HTERT RPE-1 (cell line): ENCODE results near the gene NFE2.

Experiments used
- in situ Hi-C: fragments of 300-500 bp; cut with MboI; formaldehyde crosslinking; loops from 4 replicates; pipeline ENCODE4 v1.14.3; 2020; ENCODE audit warnings: low sequenced_read_pairs

Gene NFE2

DNA sequence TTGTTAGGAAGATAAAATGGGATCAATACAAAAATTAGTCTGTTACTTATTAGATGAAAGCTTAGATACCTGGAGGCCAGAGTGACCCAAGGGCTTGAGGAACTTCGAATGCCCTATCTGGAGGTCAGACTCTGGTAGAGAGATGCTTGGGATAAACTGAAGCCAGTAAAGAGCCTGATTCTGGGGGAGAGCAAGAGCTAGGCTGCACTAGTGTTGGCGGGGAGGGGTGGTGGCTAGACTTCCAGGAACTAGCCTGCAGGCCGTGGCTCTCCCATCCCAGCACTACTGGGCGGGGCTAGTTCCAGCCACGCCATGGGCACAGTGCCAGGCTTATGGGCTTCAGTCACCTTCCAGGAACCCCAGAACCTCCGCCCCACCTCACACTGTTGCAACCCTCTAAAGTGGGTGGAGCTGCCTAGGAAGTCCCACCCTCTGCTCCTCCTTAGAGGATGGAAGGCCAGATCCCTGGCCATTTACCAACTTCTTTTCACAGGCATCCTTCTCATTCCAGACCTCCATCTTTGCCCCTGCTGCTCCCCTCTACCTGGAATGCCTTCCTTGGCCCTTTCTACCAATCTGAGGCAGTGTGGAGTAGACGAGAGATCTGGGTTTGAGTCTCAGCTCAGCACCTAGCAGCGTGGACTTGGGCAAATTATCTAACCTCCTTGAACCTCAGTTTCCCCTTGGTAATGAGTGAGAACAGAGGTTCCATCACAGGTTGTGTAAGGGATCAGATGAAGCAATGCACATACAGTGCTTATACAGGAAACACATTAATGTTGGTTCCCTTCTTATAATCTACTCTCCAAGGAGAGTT is 6.3 kb upstream of the NFE2 start:
- in situ Hi-C loops, result no loop called here

DNA sequence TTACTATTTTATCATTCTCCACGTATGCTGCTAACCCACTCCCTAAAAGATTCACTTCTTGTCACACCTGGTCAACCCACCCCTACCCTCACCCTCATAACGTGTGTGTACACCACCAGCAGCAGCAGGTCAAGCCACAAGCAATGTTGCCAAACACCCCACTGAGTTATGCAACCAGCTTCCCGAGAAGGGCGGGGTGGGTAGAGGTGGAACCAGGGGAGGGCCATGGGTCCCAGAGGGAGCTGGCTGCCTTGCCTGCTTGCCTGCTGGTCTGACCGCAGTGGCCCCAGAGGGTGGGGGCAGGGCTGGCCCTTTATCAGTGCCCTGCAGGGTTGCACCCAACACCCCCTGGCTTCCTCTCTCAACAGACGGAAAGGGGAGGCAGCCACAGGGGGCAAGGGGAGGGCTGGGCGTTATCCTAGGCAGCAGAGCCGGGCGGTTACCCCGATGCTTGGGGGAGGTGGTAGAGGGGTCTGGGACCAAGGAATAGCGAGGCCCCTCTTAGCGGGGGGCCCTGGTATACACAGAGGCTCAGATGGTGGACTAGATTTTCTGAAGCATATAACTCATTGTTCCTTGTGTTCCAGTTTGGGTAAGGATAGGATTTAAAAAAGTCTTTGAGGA is 3.5 kb upstream of the NFE2 start:
- in situ Hi-C loops, result no loop called here

DNA sequence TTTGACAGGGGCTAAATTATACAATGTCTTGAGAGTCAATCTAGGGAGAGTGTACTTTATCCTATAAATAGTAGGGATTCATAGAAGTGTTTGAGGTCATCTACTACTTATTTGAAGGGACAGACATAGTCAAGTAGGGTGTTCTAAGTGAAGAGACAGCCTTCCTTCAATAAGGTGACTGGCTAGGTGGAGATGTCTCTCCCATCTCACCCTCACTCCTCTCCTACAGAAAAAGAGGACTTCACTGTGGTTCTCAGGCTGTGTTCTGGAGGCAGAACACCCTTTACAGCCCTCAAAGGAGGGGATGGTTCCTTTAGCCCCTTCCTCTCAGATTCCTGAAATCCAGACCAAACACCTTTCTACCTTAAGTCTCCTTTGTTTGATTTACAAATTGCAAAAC is 2.8 kb upstream of the NFE2 start:
- in situ Hi-C loops, result no loop called here

DNA sequence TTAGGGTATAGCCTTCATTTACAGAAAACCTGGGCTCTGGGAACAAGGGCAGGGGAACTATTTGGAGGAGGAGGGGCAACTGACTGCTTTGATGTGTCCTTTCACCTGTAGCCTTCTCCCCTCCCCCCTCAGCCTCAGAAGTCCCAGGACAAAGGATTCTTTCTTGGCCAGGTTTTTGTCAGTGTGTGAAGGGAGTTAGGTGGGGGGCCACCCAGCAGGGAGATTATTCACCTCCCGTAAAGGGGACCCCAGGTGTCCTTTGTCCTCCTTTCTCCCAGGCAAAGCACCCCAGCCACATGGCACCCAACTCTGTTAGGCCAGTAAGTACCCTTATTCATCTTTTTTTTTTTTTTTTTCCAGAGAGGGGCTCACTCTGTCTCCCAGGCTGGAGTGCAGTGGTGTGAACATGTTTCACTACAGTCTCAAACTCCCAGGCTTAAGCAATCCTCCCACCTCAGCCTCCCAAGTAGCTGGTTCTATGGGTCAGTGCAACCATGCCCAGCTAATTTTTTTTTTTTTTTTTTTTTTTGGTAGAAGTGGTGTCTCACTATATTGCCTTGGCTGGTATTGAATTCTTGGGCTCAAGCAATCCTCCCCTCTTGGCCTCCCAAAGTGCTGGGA is 723 bp upstream of the NFE2 start:
- in situ Hi-C loops, result no loop called here

DNA sequence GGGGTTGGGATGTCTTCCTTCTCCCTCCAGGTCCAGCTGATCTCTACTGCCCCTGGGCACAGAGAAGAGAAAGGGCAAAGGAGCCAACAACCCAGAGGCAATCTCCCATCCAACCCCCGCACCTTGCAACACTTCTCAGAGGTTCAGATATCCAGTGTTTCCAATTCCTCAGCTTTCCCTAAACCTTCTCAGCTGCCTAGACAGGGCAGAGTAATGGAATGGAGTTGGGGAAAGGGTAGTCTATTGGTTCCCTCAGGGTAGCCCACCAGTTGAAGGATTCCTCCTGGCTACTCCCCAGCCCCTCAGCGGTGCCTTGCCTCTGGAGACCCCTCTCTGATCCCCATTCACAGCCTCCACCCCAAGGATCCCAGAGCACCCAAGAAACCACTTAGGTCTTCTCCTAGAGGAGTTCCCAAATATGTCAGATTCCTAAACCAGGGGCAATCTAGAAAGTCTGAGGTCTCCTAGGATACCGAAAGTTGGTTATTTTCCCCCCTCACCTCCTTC is 537 bp downstream of the NFE2 start:
- in situ Hi-C loops, result no loop called here

DNA sequence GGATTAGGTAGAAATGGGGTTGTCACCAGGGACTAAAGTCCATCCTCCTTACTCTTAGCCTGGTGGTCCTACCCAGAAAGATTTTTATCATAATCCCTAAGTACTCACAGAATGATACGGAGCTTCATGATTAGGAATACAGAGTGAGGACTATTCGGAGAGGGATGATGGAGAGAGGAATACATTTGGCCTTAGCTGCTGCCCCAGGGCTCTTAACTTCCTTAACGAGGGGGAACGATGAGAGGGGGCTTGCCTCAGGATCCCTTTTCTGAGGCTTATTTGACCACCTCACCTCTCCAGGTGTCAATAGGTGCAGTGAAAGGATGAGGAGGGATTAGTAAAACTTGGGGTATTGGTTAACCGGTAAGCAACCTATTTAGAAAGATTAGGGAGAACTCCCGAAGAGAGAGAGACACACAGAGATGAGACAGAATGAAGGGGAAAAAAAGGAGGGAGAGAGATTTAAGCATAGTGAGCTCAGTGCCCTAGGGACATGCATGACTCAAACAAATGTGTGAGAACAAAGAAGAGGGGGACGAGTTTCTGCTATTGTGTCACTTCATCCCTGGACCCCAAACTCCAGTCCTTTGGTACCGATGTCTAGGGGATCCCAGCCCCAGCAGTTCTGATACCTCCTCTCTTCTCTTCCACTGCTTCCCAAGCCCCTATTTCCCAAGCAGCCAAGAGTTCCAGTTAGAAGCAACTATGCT is 1.1 kb downstream of the NFE2 start:
- in situ Hi-C loops, result no loop called here

DNA sequence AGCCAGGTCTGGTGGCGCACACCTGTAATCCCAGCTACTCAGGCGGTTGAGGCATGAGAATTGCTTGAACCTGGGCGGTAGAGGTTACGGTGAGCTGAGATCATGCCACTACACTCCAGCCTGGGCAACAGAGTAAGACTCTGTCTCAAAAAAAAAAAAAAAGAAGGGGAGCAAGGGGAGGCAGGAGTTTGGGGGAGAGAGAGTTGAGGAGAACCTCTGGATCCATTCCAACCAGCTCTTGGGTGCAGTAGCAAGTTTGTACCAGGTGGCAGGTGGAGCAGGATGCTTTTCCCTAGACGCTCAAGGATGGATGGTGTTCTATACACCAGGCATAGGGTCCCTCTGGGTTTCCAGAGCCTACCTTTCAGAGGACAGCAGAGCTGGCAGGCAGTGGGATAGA is 1.9 kb downstream of the NFE2 start:
- in situ Hi-C loops, result no loop called here

DNA sequence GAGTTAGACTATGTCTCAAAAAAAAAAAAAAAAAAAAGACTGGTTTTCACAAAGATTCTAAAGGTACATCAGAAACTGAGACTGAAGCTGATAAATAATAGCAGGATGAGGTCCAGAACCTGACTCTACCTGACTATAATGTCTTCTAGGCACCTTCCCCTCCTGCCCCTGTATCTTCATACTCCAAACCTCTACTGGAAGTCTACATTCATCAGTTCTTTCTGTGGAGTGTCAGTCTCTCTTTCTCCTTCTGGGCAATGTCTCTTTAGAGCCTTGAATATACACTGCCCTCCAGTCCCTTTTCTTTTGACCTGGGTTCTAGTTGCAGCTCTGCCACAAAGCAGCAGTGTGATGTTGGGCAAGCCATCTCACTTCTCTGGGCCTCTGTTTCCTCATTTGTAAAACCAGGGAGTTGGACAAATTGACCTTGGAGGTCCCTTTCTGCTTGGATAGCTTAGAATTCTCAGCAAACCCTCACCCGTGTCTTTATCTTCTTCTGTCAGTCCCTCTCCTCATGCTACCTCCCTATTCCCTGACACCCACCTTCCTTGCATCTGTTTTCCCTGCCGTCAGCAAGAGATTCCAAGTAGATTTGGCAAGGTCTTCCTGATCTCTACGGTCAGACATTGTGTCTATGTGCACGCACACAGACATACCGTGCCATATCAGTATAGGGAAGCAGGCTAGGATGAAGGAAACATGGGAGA is 4.3 kb downstream of the NFE2 start:
- in situ Hi-C loops, result no loop called here

DNA sequence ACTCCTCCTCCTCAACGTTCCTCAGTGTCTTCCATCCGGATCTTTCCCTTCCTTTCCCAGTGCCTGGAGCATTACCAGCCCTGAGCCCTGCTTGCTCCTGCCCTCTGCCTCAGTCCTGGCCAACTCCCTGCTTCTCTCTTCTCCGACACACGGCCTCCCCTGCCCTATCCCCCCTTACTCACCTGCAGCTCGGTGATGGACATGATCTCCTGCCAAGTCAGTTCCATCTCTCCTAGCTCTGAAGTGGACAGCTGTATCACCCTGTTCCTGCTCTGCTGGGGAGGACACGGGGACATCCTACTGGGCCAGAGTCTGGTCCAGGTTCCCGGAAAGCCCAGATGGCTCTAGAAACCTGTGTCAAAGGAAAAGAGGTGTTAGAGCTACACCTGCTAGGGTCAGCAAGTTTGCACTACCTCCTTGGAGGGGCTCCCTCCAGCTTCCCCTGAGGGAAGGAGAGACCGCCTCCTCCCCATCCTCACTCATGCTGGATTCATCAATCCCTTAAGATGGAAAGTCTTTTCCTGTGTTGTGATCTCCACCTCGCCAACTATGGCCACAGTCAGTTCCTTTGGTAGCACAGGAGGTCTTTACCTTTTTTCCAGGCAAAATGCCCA is 5.8 kb downstream of the NFE2 start:
- in situ Hi-C loops, result no loop called here

DNA sequence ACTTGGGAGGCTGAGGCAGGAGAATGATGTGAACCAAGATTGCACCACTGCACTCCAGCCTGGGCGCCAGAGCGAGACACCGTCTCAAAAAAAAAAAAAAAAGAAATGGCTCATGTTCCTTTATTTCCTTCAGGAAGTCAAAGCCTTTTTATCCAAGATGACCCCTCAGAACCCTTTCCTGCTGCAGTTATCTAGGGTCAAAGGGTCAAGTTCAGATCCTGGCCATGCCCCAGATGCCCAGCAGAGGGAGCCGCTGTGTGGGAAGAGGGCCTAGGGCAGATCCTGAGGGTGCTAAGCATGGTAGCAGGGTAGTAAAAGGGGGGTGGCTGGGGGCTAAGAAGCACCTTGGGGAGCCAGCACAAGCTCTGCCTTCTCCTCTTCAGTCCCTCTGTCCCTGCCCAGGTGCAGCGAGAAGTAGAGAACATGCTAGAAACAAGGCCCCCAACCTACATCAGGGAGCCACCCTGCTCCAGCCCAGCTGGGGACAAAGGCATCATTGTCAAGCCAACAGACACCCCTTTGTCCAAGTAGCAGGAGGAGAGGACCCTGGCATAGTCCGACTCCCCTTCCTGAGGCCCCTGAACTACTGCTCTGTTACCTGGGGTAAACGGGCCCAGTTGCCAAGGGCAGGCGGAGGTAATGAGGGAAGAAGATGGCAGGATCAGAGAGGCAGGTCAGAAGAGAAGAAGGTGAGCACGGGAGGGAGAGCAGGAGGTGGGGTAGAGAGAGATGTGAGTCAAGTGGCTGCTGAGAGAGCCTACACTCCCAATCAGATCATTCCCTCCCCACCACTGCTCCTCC is 6.5 kb downstream of the NFE2 start:
- in situ Hi-C loops, result no loop called here

DNA sequence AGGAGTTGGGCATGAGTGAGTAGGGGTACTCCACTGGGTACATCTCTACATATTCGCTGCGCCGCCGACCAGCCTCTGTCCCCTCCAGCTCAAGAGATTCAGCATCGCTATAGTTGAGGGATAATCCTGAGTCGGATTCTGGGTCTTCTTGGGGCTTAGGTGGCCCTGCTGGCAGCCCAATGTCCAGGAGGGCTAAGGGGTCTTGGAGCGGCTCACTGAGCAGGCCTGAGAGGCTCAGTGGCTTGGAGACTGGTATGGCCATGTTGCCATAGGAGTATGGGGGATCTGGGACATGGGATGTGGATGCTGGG is 7.9 kb downstream of the NFE2 start:
- in situ Hi-C loops, result no loop called here

DNA sequence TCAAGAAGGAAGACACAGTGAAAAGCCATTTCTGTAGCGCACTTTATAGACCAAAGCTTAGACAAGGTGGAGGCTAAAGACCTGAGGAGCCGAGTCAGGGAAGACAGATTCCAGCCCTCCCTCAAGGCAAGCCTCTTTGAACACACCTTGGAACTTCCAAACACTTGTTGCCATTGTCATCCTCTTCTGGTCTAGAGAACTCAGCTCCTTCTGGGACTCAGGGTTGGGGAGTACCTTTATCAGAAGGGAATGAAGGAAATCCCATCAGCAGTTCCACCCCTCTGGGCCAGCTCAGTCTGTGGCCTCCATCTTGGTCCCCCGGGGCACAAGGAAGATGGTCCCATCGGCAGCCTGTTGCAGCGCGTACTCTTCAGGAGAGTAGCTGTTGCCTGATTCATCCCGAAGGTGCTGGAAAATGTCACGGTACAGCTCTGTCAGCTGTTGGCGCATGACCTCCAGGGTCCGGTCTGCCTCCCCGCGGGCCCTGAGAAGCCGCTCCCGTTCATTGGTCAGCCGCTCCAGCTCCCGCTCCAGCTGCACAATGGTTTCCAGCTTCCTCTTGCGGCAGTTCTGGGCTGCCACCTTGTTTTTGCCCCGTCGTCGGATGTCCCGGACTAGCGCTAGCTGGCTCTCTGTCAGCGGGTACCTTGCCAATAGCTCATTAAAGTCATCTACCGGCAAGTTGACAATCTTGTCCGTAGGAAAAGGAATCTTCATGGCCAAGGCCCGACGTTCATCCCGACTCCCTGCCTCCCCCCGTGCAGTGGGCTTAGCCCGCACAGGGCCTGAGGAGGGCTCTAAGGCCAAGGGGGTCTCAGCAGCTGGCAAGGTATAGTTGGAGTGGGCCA is 8.5 kb downstream of the NFE2 start:
- in situ Hi-C loops, result no loop called here

DNA sequence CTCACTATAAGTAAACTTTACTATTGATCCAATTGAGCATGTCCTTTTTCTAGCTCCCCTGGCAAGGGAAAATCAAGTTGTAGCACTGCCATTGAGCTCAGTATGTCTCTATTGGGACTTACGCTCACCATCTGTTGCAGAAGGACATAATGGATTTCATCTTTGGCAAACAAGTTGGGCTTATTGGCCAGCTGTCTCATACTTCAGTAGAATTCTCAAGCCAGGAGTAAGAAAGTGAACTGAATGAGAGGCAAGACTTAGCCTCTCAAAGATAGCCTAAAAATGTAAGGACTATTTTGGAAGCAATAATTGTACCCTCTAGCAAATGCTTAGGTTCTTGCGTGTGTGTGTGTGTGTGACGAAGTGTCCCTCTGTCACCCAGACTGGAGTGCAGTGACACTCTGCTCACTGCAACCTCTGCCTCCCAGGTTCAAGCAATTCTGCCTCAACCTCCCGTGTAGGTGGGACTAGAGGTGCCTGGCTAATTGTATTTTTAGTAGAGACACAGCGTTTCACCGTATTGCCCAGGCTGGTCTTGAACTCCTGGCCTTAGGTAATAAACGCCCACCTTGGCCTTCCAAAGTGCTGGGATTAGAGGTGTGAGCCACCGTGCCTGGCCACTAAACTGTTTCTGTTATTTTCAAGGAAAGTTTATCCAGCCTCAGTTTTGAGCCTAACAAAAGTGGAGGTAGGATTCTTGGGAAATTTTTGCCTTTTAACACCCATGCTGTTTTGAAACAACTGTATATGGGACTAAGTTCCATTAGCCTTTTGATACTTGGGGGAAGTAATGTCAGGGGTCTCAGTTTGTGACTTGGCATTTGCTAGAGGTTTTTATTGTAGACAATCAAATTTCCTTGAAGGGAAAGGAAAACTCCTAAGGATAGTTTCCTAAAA is 13.3 kb downstream of the NFE2 start:
- in situ Hi-C loops, result no loop called here

DNA sequence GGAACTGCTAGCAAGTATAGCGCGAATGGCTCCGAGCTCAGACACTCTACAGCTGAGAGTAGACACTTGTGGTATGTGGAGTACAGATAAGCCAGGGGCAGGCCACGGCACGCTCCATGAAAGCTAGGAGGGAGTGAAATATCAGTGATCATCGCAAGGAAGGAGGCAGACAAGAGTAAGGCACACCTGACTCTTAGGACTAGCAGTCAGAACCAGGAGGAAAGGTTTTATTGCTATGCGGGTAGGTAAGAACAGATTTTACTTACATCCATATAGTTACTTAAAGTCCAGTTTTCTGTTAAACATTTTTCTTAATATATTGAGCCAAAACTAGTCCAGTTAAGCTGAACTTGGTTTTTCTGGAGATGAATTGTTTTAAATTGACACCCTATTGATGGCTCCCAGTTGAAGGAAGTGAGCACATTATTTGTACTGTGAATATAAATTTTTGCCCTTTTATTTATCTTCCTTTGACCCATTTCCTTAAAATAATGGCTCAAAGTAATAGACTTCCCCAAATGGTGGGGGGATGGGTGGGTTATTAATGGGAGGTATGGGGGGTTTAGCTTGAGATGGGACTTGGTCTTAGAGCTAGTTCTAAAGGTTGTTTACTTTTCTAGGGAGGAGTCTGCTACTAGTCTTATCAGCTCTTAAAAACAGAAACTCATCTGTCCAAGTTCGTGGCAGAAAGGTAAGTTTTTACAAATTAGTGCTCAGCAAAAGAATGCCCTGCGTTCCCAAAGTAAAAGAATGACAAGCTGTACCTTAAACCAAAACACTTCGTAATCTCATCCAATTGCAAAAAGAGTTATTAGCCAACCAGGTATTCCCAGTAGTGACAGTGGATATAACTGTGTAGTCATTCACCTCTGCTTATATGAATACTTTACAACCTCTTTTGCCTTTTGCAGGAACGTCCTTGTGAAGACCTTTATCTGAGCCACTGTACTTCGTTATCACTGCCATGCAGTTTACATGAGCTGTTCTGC is 14.5 kb downstream of the NFE2 start:
- in situ Hi-C loops, result no loop called here

DNA sequence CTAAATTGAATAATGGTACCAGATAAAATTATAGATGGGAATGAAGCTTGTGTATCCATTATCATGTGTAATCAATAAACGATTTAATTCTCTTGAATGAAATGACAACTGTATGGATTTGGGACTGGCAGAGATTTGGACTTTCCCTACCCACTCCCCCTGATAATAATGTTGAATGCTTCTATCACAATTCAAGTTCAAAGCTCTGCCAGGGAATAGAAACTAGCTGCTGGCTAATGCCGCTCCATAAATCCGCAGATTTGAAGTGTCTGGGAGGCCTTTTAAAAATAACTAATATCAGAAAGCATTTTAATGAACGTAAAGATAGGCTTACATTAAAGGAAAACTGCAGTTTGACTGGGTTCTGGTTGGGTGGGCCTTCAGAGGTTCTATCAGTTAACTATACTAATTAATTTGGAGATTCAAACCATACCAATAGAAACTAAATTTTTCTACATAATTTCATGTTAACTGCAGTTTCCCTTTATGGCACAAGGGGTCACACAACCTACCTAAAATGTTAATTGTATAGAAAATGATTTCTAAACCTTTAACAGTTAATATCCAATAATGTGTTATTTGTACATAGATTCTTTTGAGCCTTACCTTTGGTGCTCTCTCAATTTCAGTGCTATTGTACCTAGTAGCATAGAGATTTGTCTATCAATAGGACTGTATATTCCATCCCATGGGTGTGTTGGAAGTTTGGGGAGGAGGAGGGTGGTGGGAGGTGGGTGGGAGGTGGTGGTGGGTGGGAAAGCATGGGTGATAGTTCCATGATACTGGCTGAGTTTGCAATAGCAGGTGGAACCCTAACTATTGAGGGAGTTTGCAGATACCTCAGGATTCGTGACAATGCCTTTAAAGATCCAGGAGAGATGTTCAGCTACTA is 15.4 kb downstream of the NFE2 start:
- in situ Hi-C loops, result no loop called here
